Testis (tissue), 3 donors: ENCODE data around the gene SLC25A12. TPM values are rescaled to one million over a fixed set of nuclear protein-coding genes. Genes with fewer than 3 reads are reported as not detected.
"Not testable (repeated sequence)": the region's sequence is repeated elsewhere in the genome, so short reads cannot be mapped to it uniquely, and the experiment has no call there.

ENCODE experiments used
- DNase-seq: peaks from one replicate; pipeline ENCODE4 v3.0.0-alpha.2; 2019
- H3K27ac ChIP-seq, 2 donors: fragments of 200-600 bp; sonication (generic); one replicate each; pipeline ENCODE4 v1.5.1; 2019
- H3K27me3 ChIP-seq: fragments of 200-600 bp; sonication (generic); one replicate; pipeline ENCODE4 v1.5.1; 2019
- H3K36me3 ChIP-seq: fragments of 200-600 bp; sonication (generic); one replicate; pipeline ENCODE4 v1.5.1; 2017; ENCODE audit warnings: low read depth; ENCODE audit errors: missing control alignments
- H3K4me1 ChIP-seq: fragments of 200-600 bp; sonication (generic); one replicate; pipeline ENCODE4 v1.5.1; 2019
- H3K4me3 ChIP-seq, 2 donors: fragments of 200-600 bp; sonication (generic); one replicate each; pipeline ENCODE4 v1.5.1; 2017 to 2019
- H3K9me3 ChIP-seq: fragments of 200-600 bp; sonication (generic); one replicate; pipeline ENCODE4 v1.5.1; 2017
- POLR2A ChIP-seq: fragments of 450-650 bp; IDR thresholded peaks from one replicate; pipeline ENCODE4 v1.6.1; 2017; ENCODE audit warnings: antibody characterized with exemption, mild to moderate bottlenecking, moderate library complexity
- WGBS, 2 donors: methylation state at CpG; one replicate each; pipeline ENCODE4 v1.1.5; 2018; 5-methylcytosine and 5-hydroxymethylcytosine counted together
- intact Hi-C: fragments of 100-400 bp; cut with DNase I; formaldehyde crosslinking; loops from one replicate; pipeline ENCODE4 v1.15.1; 2023; ENCODE audit warnings: low total_unique reads
- polyA plus RNA-seq: library from polyadenylated mRNA; stranded (reverse); fragments of 350-450 nt; fragmentation: Illumina TruSeq; extraction: RNeasy Lipid Tissue Mini Kit (QIAGEN cat#74804); gene quantifications from one replicate; pipeline ENCODE4 v1.2.3, GENCODE V29; 2014; ENCODE audit warnings: low read depth, low replicate concordance; ENCODE audit not compliant: insufficient read depth
- total RNA-seq, 2 donors: library from RNA; depleted of rRNA; stranded (reverse); fragments of >200 nt; gene quantifications; one replicate each; pipeline ENCODE4 v1.2.3, GENCODE V29; 2016
- TF ChIP-seq, protein P1 (sequence below), 3 experiments: fragments of 450-650 bp in 2 of 3; fragments of 200-600 bp in 1 of 3; sonication (generic) in 1 of 3; IDR thresholded peaks; one replicate each; pipeline ENCODE4 v1.5.1; 2016 to 2019; ENCODE audit warnings: antibody characterized with exemption in 3 of 3, mild to moderate bottlenecking in 2 of 3, moderate library complexity in 1 of 3

Gene SLC25A12
- total and polyA plus RNA-seq, 3 donors from 2014 or later, result 16.7 to 27.4 (median 25.0) TPM

DNA sequence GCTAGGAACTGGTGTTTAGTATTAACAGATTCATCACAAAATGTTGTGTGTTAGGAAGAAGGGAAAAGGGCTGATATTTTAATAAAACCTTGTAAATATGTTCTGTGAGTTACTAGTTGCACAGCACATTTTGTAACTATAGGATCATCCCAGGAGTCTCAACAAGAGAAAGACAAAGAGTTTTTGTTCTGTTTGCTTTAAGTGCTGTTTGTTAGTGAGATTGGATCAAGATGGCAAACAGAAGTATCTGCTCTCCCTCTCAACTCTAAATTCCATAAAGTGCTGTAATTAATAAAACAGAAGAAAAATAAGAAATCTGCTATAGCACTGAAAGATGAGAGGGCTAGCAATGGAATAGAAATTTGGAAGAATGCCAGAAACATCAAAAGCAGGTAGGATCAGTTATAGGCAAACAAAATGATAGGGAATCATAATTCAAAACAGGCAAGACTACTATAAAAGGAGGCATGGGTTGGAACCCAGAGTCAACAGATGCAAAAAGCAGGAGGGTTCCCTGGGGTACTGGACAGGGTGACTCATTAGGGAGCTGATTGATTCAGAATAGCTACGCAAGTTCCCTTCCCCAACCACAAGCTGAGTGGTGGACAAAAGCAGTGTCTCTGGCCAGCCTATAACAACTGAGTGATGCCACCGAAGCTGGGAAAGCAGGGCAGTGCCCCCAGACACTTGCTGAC, 131.0 kb downstream of the SLC25A12 start:
- no peaks in the 10 kb centered on the region for H3K27me3 ChIP-seq
- no peak for TF ChIP-seq POLR2A
- TF ChIP-seq, protein P1, sequence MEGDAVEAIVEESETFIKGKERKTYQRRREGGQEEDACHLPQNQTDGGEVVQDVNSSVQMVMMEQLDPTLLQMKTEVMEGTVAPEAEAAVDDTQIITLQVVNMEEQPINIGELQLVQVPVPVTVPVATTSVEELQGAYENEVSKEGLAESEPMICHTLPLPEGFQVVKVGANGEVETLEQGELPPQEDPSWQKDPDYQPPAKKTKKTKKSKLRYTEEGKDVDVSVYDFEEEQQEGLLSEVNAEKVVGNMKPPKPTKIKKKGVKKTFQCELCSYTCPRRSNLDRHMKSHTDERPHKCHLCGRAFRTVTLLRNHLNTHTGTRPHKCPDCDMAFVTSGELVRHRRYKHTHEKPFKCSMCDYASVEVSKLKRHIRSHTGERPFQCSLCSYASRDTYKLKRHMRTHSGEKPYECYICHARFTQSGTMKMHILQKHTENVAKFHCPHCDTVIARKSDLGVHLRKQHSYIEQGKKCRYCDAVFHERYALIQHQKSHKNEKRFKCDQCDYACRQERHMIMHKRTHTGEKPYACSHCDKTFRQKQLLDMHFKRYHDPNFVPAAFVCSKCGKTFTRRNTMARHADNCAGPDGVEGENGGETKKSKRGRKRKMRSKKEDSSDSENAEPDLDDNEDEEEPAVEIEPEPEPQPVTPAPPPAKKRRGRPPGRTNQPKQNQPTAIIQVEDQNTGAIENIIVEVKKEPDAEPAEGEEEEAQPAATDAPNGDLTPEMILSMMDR (IDR thresholded peaks at IDR 0.05), result no peak
- no peak overlapping the region for H3K4me3 ChIP-seq
- no peaks in the 10 kb centered on the region for H3K9me3 ChIP-seq
- WGBS, 2 donors, result 91 to 100% methylated on average over 2 of the region's 2 CpGs
- no peak overlapping the region for H3K27ac ChIP-seq
- no peaks in the 10 kb centered on the region for H3K4me1 ChIP-seq
- intact Hi-C loops, result no loop called here
- H3K36me3 ChIP-seq, result no peaks in the 10 kb centered on the region
- no peak for DNase-seq

DNA sequence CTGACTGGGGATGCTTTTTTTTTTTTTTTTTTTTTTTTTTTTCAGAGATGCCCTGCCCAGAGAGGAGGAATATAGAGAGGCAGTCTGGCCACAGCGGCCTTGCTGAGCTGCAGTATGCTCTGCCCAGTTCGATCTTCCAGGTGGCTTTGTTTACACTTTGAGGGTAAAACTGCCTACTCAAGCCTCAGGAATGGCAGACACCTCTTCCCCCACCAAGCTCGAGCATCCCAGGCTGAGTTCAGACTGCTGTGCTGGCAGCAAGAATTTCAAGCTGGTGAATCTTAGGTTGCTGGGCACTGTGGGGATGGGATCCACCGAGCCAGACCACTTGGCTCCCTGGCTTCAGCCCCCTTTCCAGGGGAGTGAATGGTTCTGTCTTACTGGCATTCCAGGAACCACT, 132.9 kb downstream of the SLC25A12 start:
- H3K4me1 ChIP-seq, DNase-seq, H3K9me3 ChIP-seq, intact Hi-C loops, H3K4me3 ChIP-seq, H3K36me3 ChIP-seq, H3K27me3 ChIP-seq, H3K27ac ChIP-seq: not testable (repeated sequence)
- WGBS, 2 donors, result 95 to 100% methylated on average over 2 to 4 of the region's 4 CpGs

DNA sequence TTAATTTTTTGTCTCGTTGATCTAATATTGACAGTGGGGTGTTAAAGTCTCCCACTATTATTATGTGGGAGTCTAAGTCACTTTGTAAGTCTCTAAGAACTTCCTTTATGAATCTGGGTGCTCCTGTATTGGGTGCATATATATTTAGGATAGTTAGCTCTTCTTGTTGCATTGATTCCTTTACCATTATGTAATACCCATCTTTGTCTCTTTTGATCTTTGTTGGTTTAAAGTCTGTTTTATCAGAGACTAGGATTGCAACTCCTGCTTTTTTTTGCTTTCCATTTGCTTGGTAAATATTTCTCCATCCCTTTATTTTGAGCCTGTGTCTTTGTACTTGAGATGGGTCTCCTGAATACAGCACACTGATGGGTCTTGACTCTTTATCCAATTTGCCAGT, 135.3 kb downstream of the SLC25A12 start:
- H3K9me3 ChIP-seq, H3K4me3 ChIP-seq, H3K36me3 ChIP-seq, intact Hi-C loops, H3K27ac ChIP-seq, H3K4me1 ChIP-seq, DNase-seq, H3K27me3 ChIP-seq: not testable (repeated sequence)
- 97 to 100% methylated on average over 1 of the region's 1 CpG for WGBS, 2 donors

DNA sequence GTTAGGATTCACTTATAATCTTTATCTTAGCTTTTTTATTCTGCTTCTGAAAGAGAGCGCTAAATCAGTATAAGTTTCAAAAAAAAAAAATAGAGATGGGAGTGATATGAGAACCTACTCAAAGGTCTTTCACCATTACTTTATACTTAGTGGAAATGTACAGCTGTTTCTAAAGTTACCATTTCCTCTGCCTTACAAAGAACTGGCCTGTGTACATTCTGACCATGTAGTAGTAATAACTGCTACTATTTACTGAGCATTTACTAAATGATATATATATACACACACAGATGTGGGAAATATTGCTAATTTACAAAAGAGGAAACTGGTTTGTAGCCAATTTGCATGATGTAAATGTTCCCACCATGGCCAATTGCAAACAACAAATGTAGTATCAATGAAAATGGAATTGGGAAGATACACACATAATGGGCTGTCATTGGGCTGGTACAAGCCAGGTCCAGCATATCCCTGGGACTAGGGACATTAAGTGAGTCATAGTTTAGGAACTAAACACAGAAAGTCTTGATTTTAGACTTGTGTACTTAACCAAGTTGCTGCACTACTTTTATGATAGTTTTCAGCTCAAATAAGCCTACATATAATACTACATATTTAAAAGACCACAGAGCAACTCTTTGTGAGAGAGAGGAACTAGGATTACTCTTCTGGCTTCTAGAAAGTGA, 139.6 kb downstream of the SLC25A12 start:
- WGBS, 2 donors, result 88 to 97% methylated on average over 1 of the region's 1 CpG
- H3K27me3 ChIP-seq, result no peaks in the 10 kb centered on the region
- no peak overlapping the region for H3K4me3 ChIP-seq
- no peak overlapping the region for H3K27ac ChIP-seq
- no peaks in the 10 kb centered on the region for H3K36me3 ChIP-seq
- H3K4me1 ChIP-seq, result no peaks in the 10 kb centered on the region
- DNase-seq, result no peak
- no peaks in the 10 kb centered on the region for H3K9me3 ChIP-seq
- intact Hi-C loops, result no loop called here
- TF ChIP-seq POLR2A, result no peak
- TF ChIP-seq, protein P1 (IDR thresholded peaks at IDR 0.05), result no peak

DNA sequence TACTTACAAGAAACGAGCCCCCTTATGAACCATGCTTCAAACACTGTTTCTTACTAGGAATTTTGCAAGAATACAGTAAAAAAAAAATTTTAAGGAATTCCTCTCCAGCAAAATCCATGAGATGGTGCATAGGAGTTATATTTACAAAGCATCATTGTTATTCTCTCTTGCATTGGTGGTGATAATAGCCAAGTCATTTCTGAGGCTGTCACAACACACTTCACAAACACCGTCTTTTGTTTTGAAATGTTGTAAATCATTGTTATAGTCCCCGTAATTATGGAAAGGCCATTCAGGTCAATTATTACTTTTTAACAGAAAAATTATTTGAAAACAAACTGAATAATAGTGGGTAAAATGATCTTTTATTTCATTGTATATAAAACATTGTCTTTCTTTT, 146.7 kb downstream of the SLC25A12 start:
- H3K36me3 ChIP-seq, result no peaks in the 10 kb centered on the region
- WGBS, 2 donors, result 87 to 88% methylated on average over 3 of the region's 3 CpGs
- no peak for TF ChIP-seq POLR2A
- TF ChIP-seq, protein P1 (IDR thresholded peaks at IDR 0.05), result no peak

More for the DNA sequence above, 146.7 kb downstream of the SLC25A12 start:
- no peak for DNase-seq
- Histone ChIP-seq H3K4me3 (no peak overlapping the region), H3K27ac (no peak overlapping the region), H3K9me3 (no peaks in the 10 kb centered on the region), H3K4me1 (no peaks in the 10 kb centered on the region), H3K27me3 (no peaks in the 10 kb centered on the region)
- intact Hi-C loops, result no loop called here
